Fibroblast of lung (primary cell): ENCODE data around the gene MOB1B. TPM values are rescaled to one million over a fixed set of nuclear protein-coding genes. Genes with fewer than 3 reads are reported as not detected.

Source experiments
- DNase-seq, 2 donors: peaks; one replicate each; pipeline versions ENCODE4 v3.0.0 to v3.0.0-alpha.2; 2010; ENCODE audit warnings: low read depth in 2 of 2
- H2AFZ ChIP-seq: 2 replicates; pipeline ENCODE4 v1.5.1; 2012; ENCODE audit warnings: low read length, control low read depth, inconsistent platforms
- H3K27ac ChIP-seq: 2 replicates; pipeline ENCODE4 v1.5.1; 2011; ENCODE audit warnings: low read length, control low read depth; ENCODE audit not compliant: insufficient read depth
- H3K27me3 ChIP-seq: 2 replicates; pipeline ENCODE4 v1.5.1; 2011; ENCODE audit warnings: mild to moderate bottlenecking, low read length; ENCODE audit not compliant: control insufficient read depth, insufficient read depth
- H3K36me3 ChIP-seq: 2 replicates; pipeline ENCODE4 v1.5.1; 2011; ENCODE audit warnings: low read length; ENCODE audit not compliant: control insufficient read depth, insufficient read depth
- H3K4me1 ChIP-seq: 2 replicates; pipeline ENCODE4 v1.5.1; 2011; ENCODE audit warnings: low read length; ENCODE audit not compliant: control insufficient read depth, insufficient read depth; ENCODE audit errors: extremely low read depth
- H3K4me2 ChIP-seq: 2 replicates; pipeline ENCODE4 v1.5.1; 2011; ENCODE audit warnings: low read length, control low read depth; ENCODE audit not compliant: insufficient read depth; ENCODE audit errors: extremely low read depth
- H3K4me3 ChIP-seq, 4 experiments: fragments of 200-600 bp in 1 of 4; sonication (generic) in 1 of 4; replicated peaks in 1 of 4; 2 replicates each; pipeline ENCODE4 v1.5.1; 2011 to 2016; ENCODE audit warnings: low read length in 4 of 4, low read depth in 3 of 4, mild to moderate bottlenecking in 3 of 4, control low read depth in 2 of 4, inconsistent platforms in 1 of 4, mixed read lengths in 1 of 4; ENCODE audit not compliant: insufficient read depth in 1 of 4; ENCODE audit errors: control extremely low read depth in 1 of 4
- H3K79me2 ChIP-seq: 2 replicates; pipeline ENCODE4 v1.5.1; 2012; ENCODE audit warnings: mild to moderate bottlenecking, low read length, inconsistent platforms; ENCODE audit not compliant: control insufficient read depth, insufficient read depth
- H3K9ac ChIP-seq: 2 replicates; pipeline ENCODE4 v1.5.1; 2011; ENCODE audit warnings: mild to moderate bottlenecking, low read length, control low read depth; ENCODE audit not compliant: insufficient read depth
- H3K9me3 ChIP-seq: 2 replicates; pipeline ENCODE4 v1.5.1; 2012; ENCODE audit warnings: low read depth, low read length; ENCODE audit not compliant: control insufficient read depth, insufficient read depth
- H4K20me1 ChIP-seq: 2 replicates; pipeline ENCODE4 v1.5.1; 2011; ENCODE audit warnings: low read length; ENCODE audit not compliant: control insufficient read depth, insufficient read depth; ENCODE audit errors: extremely low read depth
- CTCF ChIP-seq, 2 donors: IDR thresholded peaks in 1 of 2; conservative IDR thresholded peaks in 1 of 2; 1 replicate in 1 of 2; 2 replicates in 1 of 2; pipeline ENCODE4 v1.5.1; 2011 to 2012; ENCODE audit warnings: low read length in 2 of 2, control low read depth in 1 of 2, inconsistent platforms in 1 of 2, low read depth in 1 of 2, mild to moderate bottlenecking in 1 of 2
- EZH2 ChIP-seq: IDR thresholded peaks from 2 replicates; pipeline ENCODE4 v1.5.1; 2012; ENCODE audit warnings: low read length, control low read depth, mild to moderate bottlenecking; ENCODE audit errors: missing control alignments
- polyA plus RNA-seq, 2 donors: library from polyadenylated mRNA; depleted of rRNA in 1 of 2; stranded (reverse) in 1 of 2; unstranded in 1 of 2; fragments of >200 nt; gene quantifications; 2 replicates each; pipeline ENCODE4 v1.2.1, GENCODE V29; 2011 to 2012; ENCODE audit warnings: missing spikeins in 1 of 2
- total RNA-seq: library from RNA; depleted of rRNA; stranded (reverse); fragments of >200 nt; gene quantifications from 2 replicates; pipeline ENCODE4 v1.2.1, GENCODE V29; 2014

The MOB1B gene
- total and polyA plus RNA-seq, 2 donors (not counting 1 experiment from before 2014, with no cell fraction given): 17.5 to 20.7 TPM

- H3K27ac ChIP-seq: no peak overlapping the region
- no peak overlapping the region for H3K4me3 ChIP-seq
- no peaks in the 10 kb centered on the region for H3K36me3 ChIP-seq
- no peaks in the 10 kb centered on the region for H3K4me1 ChIP-seq
- no peaks in the 10 kb centered on the region for H4K20me1 ChIP-seq
- H3K9me3 ChIP-seq: no peaks in the 10 kb centered on the region
- H2AFZ ChIP-seq: no peak overlapping the region
- H3K4me2 ChIP-seq: no peak overlapping the region
- H3K79me2 ChIP-seq: peaks cover 67% of the 10 kb centered on the region
- H3K9ac ChIP-seq: no peak overlapping the region
- no peak for DNase-seq
- TF ChIP-seq CTCF (conservative IDR thresholded peaks at IDR 0.05 in 1 of 2, IDR thresholded peaks at IDR 0.05 in 1 of 2; ENCODE audit: low read depth in 1 of 2, low read length in 2 of 2) (no peak), EZH2 (no peak)
- no peaks in the 10 kb centered on the region for H3K27me3 ChIP-seq
Observed at GRCh38 chr4:70908993-70909556, 6.9 kb downstream of the MOB1B start.

- peaks cover 67% of the 10 kb centered on the region for H3K79me2 ChIP-seq
- TF ChIP-seq CTCF (conservative IDR thresholded peaks at IDR 0.05 in 1 of 2, IDR thresholded peaks at IDR 0.05 in 1 of 2; ENCODE audit: low read depth in 1 of 2, low read length in 2 of 2) (peak; percentile 18 to 22), EZH2 (no peak)
- H3K4me2 ChIP-seq: peak overlapping the region; percentile 91
- H3K27ac ChIP-seq: peak overlapping the region; percentile 78
- no peaks in the 10 kb centered on the region for H3K27me3 ChIP-seq
- peak in 1 of 2 donors; percentile 62 for DNase-seq
- H3K4me1 ChIP-seq: peaks cover 8% of the 10 kb centered on the region
- no peaks in the 10 kb centered on the region for H3K36me3 ChIP-seq
- H3K9ac ChIP-seq: no peak overlapping the region
- no peaks in the 10 kb centered on the region for H3K9me3 ChIP-seq
- no peaks in the 10 kb centered on the region for H4K20me1 ChIP-seq
- no peak overlapping the region for H3K4me3 ChIP-seq
- no peak overlapping the region for H2AFZ ChIP-seq
Observed at GRCh38 chr4:70914000-70914399, 11.8 kb downstream of the MOB1B start.

GRCh38 chr4:70914631-70915030 is 12.5 kb downstream of the MOB1B start:
- Histone ChIP-seq H3K27ac (peak overlapping the region; percentile 78), H3K36me3 (no peaks in the 10 kb centered on the region), H3K9me3 (no peaks in the 10 kb centered on the region), H3K9ac (no peak overlapping the region), H3K27me3 (no peaks in the 10 kb centered on the region), H2AFZ (no peak overlapping the region), H3K79me2 (peaks cover 65% of the 10 kb centered on the region), H3K4me3 (peak overlapping the region; percentile 41 to 54 (median 50)), H3K4me1 (peaks cover 8% of the 10 kb centered on the region), H3K4me2 (peak overlapping the region; percentile 91), H4K20me1 (no peaks in the 10 kb centered on the region)
- TF ChIP-seq EZH2 (no peak), CTCF (conservative IDR thresholded peaks at IDR 0.05 in 1 of 2, IDR thresholded peaks at IDR 0.05 in 1 of 2; ENCODE audit: low read depth in 1 of 2, low read length in 2 of 2) (no peak)
- DNase-seq: no peak
